AG10803 (cell line): ENCODE measurements around the gene SAMD11.

Experiments used
- DNase-seq: peaks from one replicate; pipeline ENCODE4 v3.0.0; 2010; ENCODE audit warnings: low read depth
- H3K4me3 ChIP-seq: 2 replicates; pipeline ENCODE4 v1.5.1; 2011; ENCODE audit warnings: mild to moderate bottlenecking, low read length, control low read depth
- TF ChIP-seq, protein P1 (sequence below): conservative IDR thresholded peaks from 2 replicates; pipeline ENCODE4 v1.5.1; 2011; ENCODE audit warnings: mild to moderate bottlenecking, low read length, control low read depth, inconsistent platforms

The SAMD11 gene

DNA sequence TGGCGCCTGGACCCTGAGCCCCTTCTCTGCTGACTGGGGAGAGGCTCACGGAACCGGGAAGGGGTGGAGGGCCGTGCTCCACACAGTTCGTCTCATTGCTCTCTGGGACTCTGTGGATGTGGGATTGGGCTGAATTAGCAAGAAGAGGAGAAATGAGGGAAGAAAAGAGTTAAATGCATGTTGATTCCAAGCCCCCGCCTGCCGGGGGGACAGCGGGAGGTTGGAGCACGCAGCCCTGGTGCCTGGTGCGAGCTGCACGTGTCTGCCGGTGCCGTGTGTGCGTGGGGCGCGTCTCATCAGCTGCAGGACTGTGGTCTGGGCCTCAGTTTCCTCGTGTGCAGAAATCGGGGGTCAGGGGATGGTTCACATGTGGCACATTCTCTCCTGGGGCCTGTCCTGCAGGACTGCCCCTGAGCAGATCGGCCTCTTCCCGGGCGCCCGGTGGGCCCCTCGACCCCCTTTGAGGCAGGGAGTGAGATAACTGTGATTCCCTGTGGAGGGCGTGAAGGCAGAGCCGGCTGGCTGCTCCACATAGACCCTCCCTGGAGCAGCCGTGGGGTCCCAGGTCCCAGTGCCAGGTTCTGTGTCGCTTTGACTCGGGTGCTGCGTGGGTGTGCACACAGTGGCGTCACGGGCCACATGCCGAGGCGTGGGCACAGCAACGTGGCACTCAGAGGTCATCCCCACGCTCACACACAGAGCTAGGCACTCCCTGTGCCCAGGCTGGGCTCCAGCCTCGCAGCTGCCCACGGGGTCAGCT is 11.4 kb downstream of the SAMD11 start:
- no peak overlapping the region for H3K4me3 ChIP-seq
- TF ChIP-seq, protein P1, sequence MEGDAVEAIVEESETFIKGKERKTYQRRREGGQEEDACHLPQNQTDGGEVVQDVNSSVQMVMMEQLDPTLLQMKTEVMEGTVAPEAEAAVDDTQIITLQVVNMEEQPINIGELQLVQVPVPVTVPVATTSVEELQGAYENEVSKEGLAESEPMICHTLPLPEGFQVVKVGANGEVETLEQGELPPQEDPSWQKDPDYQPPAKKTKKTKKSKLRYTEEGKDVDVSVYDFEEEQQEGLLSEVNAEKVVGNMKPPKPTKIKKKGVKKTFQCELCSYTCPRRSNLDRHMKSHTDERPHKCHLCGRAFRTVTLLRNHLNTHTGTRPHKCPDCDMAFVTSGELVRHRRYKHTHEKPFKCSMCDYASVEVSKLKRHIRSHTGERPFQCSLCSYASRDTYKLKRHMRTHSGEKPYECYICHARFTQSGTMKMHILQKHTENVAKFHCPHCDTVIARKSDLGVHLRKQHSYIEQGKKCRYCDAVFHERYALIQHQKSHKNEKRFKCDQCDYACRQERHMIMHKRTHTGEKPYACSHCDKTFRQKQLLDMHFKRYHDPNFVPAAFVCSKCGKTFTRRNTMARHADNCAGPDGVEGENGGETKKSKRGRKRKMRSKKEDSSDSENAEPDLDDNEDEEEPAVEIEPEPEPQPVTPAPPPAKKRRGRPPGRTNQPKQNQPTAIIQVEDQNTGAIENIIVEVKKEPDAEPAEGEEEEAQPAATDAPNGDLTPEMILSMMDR, result no peak
- DNase-seq, result no peak

DNA sequence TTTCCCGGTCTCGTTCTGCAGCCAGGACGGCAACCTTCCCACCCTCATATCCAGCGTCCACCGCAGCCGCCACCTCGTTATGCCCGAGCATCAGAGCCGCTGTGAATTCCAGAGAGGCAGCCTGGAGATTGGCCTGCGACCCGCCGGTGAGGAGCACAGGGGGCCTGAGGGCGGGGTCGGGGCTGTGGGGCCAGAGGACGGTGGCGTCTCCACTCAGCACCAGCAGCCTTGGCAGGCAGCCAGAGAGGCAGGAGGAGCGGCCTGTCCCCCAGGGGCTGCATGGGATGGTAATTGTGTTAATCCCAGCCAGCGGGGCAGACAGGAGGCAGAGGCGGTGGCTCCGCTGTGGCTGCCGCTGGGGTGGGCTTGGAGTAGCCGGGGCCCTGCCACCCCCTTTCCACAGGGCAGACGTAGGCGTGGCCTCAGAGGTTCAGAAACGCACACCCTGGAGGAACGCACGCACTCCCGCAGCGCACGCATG is 12.1 kb downstream of the SAMD11 start:
- H3K4me3 ChIP-seq, result no peak overlapping the region
- TF ChIP-seq, protein P1, result no peak
- DNase-seq, result no peak

DNA sequence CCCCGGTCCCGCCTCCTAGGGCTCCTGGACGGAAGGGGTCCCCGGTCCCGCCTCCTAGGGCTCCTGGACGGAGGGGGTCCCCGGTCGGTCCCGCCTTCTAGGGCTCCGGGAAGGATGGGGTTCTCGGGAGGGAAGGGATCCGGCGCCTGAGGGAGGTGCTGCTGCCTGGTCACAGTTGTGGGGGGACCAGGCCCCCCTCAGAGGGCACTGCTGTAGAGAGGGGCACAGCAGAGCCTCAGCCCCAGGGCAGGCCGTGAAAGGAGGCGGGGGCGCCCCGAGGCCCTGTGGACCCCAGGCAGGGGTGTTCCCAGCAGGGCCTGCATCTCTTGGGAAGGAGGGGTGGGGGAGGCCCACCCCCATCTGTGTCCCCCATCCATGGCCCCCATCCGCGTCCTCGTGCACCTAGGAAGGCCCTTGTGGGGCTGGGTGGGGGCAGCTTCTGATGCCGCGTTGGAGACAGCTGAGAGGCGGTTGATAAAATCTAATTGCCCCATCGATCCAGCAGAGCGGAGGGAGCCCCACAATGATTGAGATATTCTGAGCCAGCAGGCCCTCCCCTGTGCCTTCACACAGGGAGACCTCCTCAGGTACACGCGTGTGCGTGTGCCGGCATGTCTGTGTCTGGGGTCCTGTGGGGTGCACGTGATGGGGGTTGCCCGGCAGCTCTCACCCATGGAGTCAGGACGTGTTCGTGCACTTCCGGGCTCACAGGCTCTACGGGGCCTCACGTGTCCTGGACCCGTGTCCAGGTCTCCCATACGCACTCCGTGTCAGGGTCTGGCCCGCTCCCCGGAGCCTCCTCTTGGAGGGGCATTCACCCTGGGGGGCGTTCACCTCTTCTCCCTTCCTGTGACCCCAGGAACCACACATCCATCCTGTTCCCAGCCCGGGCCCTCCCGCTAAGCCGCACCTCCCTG is 12.9 kb downstream of the SAMD11 start:
- no peak overlapping the region for H3K4me3 ChIP-seq
- TF ChIP-seq, protein P1, result no peak
- DNase-seq, result no peak

DNA sequence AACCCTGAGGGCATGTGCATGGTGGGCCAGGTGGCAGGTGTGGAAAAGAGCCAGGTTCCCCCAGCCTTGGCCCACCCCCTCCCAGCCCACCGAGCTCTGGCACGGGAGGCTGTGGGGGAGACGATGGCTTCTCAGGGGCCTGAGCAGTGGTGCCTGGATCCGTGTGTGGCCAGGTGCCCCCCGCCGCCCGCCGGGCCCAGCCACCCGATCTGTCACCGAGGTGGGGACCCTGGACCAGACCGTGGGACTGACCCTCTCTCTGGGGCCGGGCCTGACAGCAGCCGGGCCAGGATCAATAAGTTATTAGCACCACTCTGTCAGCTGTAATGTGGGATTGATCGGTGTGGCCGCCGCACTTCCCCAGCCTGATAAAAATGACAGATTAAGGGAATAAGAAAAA is 13.8 kb downstream of the SAMD11 start:
- TF ChIP-seq, protein P1, result no peak
- H3K4me3 ChIP-seq, result no peak overlapping the region
- DNase-seq, result no peak

DNA sequence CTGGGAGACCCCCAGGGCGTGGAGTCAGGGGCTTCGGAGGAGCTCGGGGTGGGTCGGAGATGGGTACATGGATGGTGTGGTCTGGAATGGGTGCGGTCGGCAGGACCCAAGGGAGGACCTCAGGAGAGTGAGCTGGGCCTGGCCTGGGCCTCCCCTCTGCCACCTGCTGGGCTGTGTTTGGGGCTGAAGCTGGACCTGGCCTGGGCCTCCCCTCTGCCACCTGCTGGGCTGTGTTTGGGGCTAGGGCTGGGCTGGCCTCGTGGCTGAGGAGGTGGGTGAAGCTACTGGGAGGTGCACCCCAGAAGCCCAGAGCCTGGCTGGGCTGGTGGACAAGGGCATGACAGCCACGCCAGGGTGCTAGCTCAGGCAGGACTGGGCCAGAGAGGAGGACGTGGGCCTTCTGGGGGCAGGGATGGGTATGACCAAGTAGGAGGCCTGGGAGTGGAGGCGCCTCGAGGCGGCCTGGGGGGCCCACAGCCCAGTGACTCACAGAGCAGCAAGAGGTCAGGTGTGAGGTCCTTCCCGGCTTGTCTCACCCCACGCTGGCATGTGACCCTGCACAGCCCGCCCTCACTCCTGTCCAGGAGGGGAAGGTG is 14.5 kb downstream of the SAMD11 start:
- TF ChIP-seq, protein P1, result peak; percentile 52
- H3K4me3 ChIP-seq, result no peak overlapping the region
- no peak for DNase-seq

DNA sequence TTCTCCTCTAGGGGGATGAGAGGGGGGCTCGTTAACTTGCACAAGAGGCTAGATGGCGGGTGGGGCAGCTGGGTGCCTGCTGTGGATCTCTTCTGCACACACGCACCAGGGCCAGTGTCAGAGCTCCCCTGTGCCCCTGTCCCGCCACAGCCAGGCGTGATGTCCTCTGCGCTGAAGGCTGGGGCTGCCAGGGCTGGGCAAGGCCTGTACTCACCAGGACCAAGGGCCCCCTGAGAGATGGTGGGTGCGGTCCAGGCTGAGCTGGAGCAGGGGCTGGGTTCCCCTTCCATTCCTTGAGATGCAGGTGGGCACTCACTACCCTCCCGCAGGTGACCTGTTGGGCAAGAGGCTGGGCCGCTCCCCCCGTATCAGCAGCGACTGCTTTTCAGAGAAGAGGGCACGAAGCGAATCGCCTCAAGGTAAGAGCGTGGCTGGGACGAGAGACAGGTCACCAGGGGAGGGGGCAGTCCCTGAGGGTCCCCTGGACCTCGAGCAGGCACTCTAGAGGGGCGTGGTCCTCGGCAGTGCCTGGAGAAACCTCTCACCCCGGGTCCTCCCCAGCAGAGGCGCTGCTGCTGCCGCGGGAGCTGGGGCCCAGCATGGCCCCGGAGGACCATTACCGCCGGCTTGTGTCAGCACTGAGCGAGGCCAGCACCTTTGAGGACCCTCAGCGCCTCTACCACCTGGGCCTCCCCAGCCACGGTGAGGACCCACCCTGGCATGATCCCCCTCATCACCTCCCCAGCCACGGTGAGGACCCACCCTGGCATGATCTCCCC is 15.2 kb downstream of the SAMD11 start:
- DNase-seq, result no peak
- TF ChIP-seq, protein P1, result no peak
- no peak overlapping the region for H3K4me3 ChIP-seq
